GM21723 (cell line): ENCODE data around the gene DPPA3.
"Not testable (repeated sequence)": the region's sequence is repeated elsewhere in the genome, so short reads cannot be mapped to it uniquely, and the experiment has no call there.

ENCODE experiments used
- ATAC-seq: cut with Tn5 transposase; IDR thresholded peaks from one replicate; pipeline ENCODE4 v1.9.1; 2021; ENCODE audit warnings: mild to moderate bottlenecking, moderate library complexity; ENCODE audit not compliant: unreplicated experiment

DPPA3 gene

DNA sequence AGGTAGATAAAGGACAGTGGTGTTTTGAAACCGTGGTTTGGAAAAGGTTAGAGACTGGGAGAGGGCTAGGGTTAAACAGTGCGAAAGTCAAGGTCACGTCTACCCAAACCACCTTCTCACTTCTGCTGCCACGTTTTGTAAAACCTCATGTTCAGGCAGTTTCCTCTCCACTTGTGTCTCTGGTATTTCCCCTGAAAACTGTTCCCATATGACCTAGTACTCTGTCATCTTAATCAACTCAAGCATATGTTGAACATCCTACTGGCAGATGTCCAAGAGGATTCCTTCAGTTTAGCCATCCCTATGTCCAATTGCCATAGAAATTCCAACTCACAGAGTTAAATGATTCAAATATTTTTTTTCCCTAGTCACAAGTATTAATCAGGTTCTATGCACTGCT lies 18.5 kb downstream of the DPPA3 start:
- no peak for ATAC-seq

DNA sequence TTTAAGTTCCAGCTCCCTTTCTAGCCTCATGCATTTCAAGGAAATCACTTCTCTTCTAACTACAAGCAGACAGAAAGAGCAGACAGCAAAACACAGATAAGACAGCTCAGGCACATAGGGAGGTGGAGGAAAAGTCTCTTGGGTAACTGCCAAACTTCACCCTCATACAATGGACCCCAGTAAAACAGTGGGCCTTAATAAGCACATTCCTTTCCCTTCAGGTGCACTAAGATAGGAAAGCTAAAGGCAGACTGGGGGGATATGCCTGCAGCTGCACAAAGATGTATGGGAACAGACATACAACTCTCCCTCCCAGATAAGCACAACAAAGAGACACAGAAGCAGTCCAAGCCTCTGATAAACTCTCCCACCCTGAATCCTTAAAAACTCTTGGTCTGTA lies 19.8 kb downstream of the DPPA3 start:
- not testable (repeated sequence) for ATAC-seq

DNA sequence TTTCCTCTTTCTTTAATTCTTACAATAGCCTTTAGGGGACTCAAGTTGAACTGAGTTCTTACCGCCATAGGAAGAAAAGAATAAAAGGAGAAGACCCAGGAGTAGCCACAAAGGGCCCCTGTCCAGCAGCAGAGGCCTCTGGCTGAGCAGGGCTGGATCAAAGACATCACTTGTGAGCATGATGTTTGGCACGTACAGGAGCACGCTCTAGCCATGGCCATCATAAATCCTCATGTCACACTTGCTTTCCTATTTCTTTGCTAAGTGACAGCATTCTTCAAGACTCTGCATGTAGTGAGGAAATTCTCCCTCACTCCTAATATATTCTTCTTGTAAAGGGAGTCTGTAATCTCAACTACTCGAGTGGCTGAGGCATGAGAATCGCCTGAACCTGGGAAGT lies 20.3 kb downstream of the DPPA3 start:
- ATAC-seq = no peak

DNA sequence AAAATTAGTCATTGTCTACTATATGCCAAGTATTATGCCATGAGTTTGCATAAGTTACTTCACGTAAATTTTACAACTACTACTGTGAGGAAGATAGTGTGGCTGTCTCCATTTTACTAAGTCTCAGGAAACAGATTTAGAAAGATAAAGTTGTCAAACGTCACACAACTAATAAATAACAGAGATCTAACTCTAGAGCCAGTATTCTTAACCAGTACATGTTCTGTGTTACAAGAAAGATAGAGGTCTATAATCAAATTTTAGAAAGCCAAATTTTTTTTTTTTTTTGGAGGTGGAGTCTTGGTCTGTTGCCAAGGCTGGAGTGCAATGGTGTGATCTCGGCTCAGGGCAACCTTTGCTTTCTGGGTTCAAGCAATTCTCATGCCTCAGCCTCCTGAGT lies 21.8 kb downstream of the DPPA3 start:
- ATAC-seq = no peak

DNA sequence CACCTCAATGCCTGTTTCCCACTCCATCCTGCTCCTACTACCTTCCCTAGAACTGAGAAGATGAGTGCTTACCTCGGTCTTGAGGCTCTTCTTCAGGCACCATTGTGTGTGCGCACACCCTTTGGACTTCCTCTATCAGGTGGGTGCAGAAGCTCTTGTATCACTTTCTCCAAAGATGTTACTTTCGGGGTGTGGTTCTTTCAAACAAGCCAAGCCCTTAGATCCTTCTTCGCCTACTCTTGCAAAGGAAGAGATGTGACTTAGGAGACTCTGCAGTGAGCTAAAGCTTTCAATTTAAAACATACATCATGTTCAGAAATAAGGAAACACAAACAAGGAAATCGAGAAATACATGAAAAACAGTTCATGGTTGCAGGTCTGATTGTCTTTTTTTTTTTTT lies 36.0 kb downstream of the DPPA3 start, which contains the start of gene CLEC4C:
CLEC4C (minus strand) TSS at position 130 of the 400 bp plus-strand sequence; CDS start at position 103, 27 bp downstream.
- no peak for ATAC-seq

DNA sequence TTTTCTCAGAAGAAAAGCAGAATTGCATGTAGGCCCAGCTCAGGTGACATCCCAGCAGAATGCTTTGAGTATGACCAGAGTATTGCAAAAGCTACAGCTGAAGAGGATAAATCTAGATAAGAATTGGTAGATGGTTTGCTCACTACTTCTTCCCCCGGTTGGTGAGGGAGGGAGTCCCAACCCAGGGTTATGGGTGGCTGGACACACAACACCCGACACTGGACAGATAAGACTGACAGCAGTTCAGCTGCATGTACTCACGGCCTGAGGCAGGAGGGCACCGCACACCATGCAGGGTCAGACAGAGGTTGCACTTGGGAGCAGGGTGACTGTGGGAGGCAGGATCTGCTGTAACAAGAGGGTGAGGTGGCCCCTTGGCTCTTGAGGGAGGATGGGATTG lies 37.6 kb downstream of the DPPA3 start:
- ATAC-seq = no peak

DNA sequence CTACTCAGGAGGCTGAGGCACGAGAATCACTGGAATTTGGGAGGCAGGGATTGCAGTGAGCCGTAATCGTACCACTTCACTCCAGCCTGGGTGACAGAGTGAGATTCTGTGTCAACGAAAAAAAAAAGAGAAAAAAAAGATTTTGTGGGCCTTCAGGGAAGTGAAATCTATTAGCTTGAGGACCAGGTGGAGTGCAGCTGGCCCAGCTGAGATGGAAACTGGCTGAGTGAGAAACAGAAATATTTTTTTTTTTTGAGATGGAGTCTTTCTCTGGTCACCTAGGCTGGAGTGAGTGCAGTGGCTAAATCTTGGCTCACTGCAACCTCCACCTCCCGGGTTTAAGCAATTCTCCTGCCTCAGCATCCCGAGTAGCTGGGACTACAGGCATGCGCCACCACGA lies 38.2 kb downstream of the DPPA3 start:
- ATAC-seq = no peak

DNA sequence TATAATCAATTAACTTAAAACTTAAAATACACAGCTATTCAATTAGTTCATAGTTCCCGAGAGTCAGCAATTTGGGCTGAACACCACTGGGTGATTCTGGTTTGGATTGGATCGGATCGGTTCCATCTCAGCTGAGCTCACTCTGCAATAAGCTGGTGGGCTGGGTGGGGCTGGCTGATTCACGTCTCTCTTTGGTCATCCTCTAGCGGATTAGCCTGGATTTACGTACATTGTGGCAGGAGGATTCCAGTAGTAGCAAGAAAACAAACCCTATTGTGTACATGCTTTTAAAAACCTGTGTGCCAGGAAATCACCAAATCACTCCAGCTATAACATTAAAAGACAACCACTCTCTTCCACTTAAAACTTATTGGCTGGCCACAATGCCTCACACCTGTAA lies 39.1 kb downstream of the DPPA3 start:
- ATAC-seq = no peak

DNA sequence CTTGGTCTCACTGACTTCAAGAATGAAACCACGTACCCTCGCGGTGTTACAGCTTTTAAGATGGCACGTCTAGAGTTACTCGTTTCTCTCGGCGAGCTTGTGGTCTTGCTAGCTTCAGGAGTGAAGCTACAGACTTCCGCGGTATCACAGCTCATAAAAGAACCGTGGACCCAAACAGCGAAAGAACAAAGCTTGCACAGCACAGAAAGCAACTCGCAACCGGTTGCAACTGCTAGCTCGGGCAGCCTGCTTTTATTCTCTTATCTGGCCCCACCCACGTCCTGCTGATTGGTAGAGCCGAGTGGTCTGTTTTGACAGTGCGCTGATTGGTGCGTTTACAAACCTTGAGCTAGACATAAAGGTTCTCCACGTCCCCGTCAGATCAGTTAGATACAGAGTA lies 40.2 kb downstream of the DPPA3 start:
- ATAC-seq = no peak

DNA sequence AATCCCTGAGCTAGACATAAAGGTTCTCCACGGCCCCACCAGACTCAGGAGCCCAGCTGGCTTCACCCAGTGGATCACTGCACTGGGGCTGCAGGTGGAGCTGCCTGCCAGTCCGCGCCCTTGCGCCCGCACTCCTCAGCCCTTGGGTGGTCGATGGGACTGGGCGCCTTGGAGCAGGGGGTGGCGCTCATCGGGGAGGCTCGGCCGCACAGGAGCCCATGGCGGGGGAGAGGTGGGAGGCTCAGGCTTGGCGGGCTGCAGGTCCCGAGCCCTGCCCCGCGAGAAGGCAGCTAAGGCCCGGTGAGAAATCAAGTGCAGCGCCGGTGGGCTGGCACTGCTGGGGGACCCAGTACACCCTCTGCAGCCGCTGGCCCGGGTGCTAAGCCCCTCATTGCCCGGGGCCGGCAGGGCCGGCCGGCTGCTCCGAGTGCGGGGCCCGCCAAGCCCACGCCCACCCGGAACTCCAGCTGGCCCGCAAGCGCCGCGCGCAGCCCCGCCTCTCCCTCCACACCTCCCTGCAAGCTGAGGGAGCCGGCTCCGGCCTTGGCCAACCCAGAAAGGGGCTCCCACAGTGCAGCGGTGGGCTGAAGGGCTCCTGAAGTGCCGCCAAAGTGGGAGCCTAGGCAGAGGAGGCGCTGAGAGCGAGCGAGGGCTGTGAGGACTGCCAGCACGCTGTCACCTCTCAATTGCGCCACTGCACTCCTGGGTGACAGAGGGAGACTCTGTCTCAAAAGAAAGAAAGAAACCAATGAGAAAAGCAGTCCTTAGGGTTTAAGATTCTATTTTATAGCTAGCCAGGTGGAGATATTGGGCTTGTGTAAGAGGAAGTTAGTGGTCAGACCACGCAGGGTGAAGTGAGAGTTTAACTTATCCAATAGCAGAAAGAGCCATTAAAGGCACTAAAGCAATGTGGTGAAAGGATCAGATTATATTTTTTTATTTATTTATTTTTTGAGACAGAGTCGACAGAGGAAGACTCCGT lies 41.0 kb downstream of the DPPA3 start:
- ATAC-seq = not testable (repeated sequence)

DNA sequence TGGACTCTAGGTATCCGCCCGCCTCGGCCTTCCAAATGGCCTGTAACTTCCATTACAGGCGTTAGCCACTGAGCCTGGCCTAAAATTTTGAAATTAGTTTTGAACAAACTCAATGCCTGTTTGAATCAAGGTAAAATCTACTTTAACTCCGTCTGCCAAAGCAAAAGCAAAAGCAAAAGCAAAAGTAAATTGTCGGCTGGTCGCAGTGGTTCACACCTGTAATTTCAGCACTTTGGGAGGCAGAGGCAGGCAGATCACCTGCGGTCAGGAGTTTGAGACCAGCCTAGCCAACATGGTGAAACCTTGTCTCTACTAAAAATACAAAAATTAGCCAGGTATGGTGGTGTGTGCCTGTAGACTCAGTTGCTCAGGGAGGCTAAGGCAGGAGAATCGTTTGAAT lies 44.4 kb downstream of the DPPA3 start:
- ATAC-seq = not testable (repeated sequence)

DNA sequence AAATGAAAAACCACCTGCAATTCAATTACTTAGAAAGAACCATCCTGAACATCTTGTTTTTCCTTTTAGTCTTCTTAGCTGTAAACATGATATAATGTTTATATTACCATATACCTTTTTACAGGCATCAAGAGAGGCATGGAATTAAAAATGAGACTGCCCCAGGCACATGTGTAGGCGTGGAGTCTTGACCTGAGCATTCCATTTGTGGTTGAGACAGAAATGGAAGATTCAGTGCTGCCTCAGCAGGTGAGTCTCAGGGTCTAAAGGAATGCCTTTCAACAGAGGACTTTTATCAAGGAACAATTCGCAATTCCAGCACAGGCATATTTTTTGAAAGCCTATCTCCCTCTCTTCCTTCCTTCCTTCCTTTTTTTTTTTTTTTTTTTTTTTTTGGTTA lies 45.8 kb downstream of the DPPA3 start:
- ATAC-seq = no peak

DNA sequence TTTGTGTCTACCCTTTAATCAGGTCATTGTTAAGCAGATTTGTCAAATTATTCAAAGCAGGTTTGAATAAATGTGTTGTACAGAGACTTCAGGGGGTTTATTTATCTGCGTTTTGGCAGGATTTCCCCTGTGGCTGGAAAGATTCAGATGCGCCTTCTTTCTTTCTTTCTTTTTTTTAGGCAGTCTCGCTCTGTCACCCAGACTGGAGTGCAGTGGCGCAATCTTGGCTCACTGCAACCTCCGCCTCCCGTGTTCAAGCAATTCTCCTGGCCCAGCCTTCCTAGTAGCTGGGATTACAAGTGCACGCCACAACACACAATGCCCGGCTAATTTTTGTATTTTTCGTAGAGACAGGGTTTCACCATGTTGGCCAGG lies 47.5 kb downstream of the DPPA3 start:
- no peak for ATAC-seq
